ENCODE measurements around the gene NPEPL1. TPM values are rescaled to one million over a fixed set of nuclear protein-coding genes. Genes with fewer than 3 reads are reported as not detected.

NPEPL1 gene
- total RNA-seq, 3 donors from 2014 or later: 26.8 to 35.7 (median 30.8) TPM

DNA sequence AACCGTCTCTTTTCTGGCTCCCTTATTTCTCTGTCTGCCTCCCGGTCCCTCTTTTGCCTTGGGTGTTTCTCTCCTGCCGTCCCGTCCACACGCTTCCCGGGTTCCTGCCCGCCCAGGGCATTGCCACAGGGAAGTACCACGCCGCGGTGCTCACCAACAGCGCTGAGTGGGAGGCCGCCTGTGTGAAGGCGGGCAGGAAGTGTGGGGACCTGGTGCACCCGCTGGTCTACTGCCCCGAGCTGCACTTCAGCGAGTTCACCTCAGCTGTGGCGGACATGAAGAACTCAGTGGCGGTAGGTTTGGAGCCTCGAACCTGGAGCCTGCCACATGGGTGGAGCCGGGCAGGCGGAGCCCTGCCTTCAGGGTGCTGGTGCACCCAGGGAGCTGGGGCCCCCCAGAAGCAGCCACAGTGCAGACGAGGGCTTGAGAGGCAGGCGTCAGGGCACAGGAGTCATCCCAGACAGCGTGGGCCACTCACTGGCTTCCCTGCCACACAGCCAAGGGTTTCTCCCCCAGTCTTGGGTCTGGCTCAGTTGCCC, 21.3 kb downstream of the NPEPL1 start:
- Histone ChIP-seq H3K4me3 (no peak overlapping the region), H3K9me3 (no peaks in the 10 kb centered on the region), H3K27me3 (no peaks in the 10 kb centered on the region), H3K36me3 (no peaks in the 10 kb centered on the region), H3K27ac (no peak overlapping the region), H3K4me1 (no peaks in the 10 kb centered on the region)
- TF ChIP-seq POLR2A (IDR thresholded peaks at IDR 0.05) (no peak), CTCF (IDR thresholded peaks at IDR 0.05) (no peak), POLR2AphosphoS5 (IDR thresholded peaks at IDR 0.05) (no peak)
- DNase-seq (ENCODE audit: low spot score in 2 of 2): peak; percentile 12 to 50
- intact Hi-C loops (cut with DNase I; ENCODE audit: low total_unique reads): no loop called here

GRCh38 chr20:58714340-58714922, 21.8 kb downstream of the NPEPL1 start:
- intact Hi-C loops (cut with DNase I; ENCODE audit: low total_unique reads): no loop called here
- no peaks in the 10 kb centered on the region for H3K36me3 ChIP-seq
- H3K27me3 ChIP-seq: no peaks in the 10 kb centered on the region
- no peaks in the 10 kb centered on the region for H3K9me3 ChIP-seq
- H3K4me3 ChIP-seq: no peak overlapping the region
- peak in 1 of 2 donors; percentile 36 for DNase-seq (ENCODE audit: low spot score in 2 of 2)
- H3K27ac ChIP-seq: no peak overlapping the region
- no peaks in the 10 kb centered on the region for H3K4me1 ChIP-seq
- TF ChIP-seq CTCF (IDR thresholded peaks at IDR 0.05): no peak

- peak in 1 of 2 donors; percentile 39 for DNase-seq (ENCODE audit: low spot score in 2 of 2)
- Histone ChIP-seq H3K27me3 (no peaks in the 10 kb centered on the region), H3K27ac (no peak overlapping the region), H3K4me3 (no peak overlapping the region), H3K4me1 (no peaks in the 10 kb centered on the region), H3K36me3 (no peaks in the 10 kb centered on the region), H3K9me3 (no peaks in the 10 kb centered on the region)
- TF ChIP-seq POLR2A (IDR thresholded peaks at IDR 0.05) (no peak), POLR2AphosphoS5 (IDR thresholded peaks at IDR 0.05) (no peak), CTCF (IDR thresholded peaks at IDR 0.05) (no peak)
- intact Hi-C loops (cut with DNase I; ENCODE audit: low total_unique reads): no loop called here
Observed at GRCh38 chr20:58714923-58715351, 22.3 kb downstream of the NPEPL1 start.

- DNase-seq (ENCODE audit: low spot score in 2 of 2): no peak
- no peaks in the 10 kb centered on the region for H3K9me3 ChIP-seq
- H3K4me3 ChIP-seq: no peak overlapping the region
- intact Hi-C loops (cut with DNase I; ENCODE audit: low total_unique reads): no loop called here
- H3K27me3 ChIP-seq: no peaks in the 10 kb centered on the region
- H3K4me1 ChIP-seq: no peaks in the 10 kb centered on the region
- H3K27ac ChIP-seq: no peak overlapping the region
- no peak for TF ChIP-seq CTCF (IDR thresholded peaks at IDR 0.05)
- TF ChIP-seq POLR2AphosphoS5 (IDR thresholded peaks at IDR 0.05): no peak
- TF ChIP-seq POLR2A (IDR thresholded peaks at IDR 0.05): no peak
- no peaks in the 10 kb centered on the region for H3K36me3 ChIP-seq
Observed at GRCh38 chr20:58715391-58715800, 22.8 kb downstream of the NPEPL1 start.

GRCh38 chr20:58715801-58716475, 23.3 kb downstream of the NPEPL1 start:
- DNase-seq (ENCODE audit: low spot score in 2 of 2): peak; percentile 14 to 30
- Histone ChIP-seq H3K36me3 (no peaks in the 10 kb centered on the region), H3K27ac (no peak overlapping the region), H3K9me3 (no peaks in the 10 kb centered on the region), H3K27me3 (no peaks in the 10 kb centered on the region), H3K4me1 (no peaks in the 10 kb centered on the region), H3K4me3 (no peak overlapping the region)
- intact Hi-C loops (cut with DNase I; ENCODE audit: low total_unique reads): no loop called here
- TF ChIP-seq CTCF (IDR thresholded peaks at IDR 0.05) (no peak), POLR2AphosphoS5 (IDR thresholded peaks at IDR 0.05) (no peak), POLR2A (IDR thresholded peaks at IDR 0.05) (no peak)

All from breast epithelium (tissue), 4 donors.